HCT116 (cell line): Measurements from ENCODE around the gene ZNF160. TPM values are rescaled to one million over a fixed set of nuclear protein-coding genes. Genes with fewer than 3 reads are reported as not detected.

Experiments used
- ATAC-seq: fragments of 200-7000 bp; cut with Tn5 transposase; 2 replicates; pipeline ENCODE4 v1.9.1; 2020; ENCODE audit warnings: mild to moderate bottlenecking, moderate library complexity
- BruUV-seq: library from RNA; stranded (reverse); fragments of 400-500 nt; replicated peaks from 2 replicates; lab custom pipeline; 2021; lab: Mats Ljungman, UMichigan
- CTCF ChIA-PET: fragments of 300-600 bp; sonication (Branson Sonifier 250); formaldehyde crosslinking; loops from one replicate; lab custom pipeline; 2021; ENCODE audit warnings: antibody characterized with exemption; lab: Charles Lee
- POLR2A ChIA-PET: fragments of 300-600, 350-600 bp; sonication (Branson Sonifier 250); formaldehyde crosslinking; loops from one replicate; lab custom pipeline; 2021; ENCODE audit warnings: antibody characterized with exemption; lab: Charles Lee
- RAD21 ChIA-PET, 2 experiments: fragments of 300-600 bp; sonication (Branson Sonifier 250); formaldehyde crosslinking; loops; one replicate each; lab custom pipeline; 2023; ENCODE audit warnings: low total read pairs in 2 of 2; ENCODE audit not compliant: uncharacterized antibody in 2 of 2, unreplicated experiment in 2 of 2, low non-redundant PET in 1 of 2; lab: Charles Lee
- DNase-seq: peaks from one replicate; pipeline ENCODE4 v3.0.0-alpha.2; 2010; ENCODE audit warnings: low read depth, low spot score
- H2AFZ ChIP-seq: fragments of 200-600 bp; shearing (Covaris generic), sonication (generic); 2 replicates; pipeline ENCODE4 v1.6.1; 2017; ENCODE audit warnings: low read depth, mixed run types, mixed read lengths, antibody characterized with exemption, low read length; ENCODE audit not compliant: poor library complexity, severe bottlenecking
- H3K27ac ChIP-seq: 2 replicates; pipeline ENCODE4 v1.5.1; 2012; ENCODE audit warnings: low read depth, low read length
- H3K27me3 ChIP-seq: fragments of 200-600 bp; sonication (generic); 2 replicates; pipeline ENCODE4 v1.6.1; 2016; ENCODE audit warnings: mixed run types, low read length, mixed read lengths; ENCODE audit not compliant: insufficient read depth
- H3K36me3 ChIP-seq, 2 experiments: fragments of 200-500 bp in 1 of 2; fragments of 200-600 bp in 1 of 2; sonication (Bioruptor generic) in 1 of 2; sonication (generic) in 1 of 2; 2 replicates each; pipeline versions ENCODE4 v1.5.1 to v1.6.1; 2014 to 2016; ENCODE audit warnings: low read length in 2 of 2, inconsistent platforms in 1 of 2, mixed read lengths in 1 of 2, mixed run types in 1 of 2; ENCODE audit not compliant: insufficient read depth in 2 of 2, control insufficient read depth in 1 of 2
- H3K4me1 ChIP-seq, 2 experiments: fragments of 200-600 bp in 1 of 2; sonication (generic) in 1 of 2; 2 replicates each; pipeline versions ENCODE4 v1.5.1 to v1.6.1; 2012 to 2017; ENCODE audit warnings: low read length in 2 of 2, inconsistent platforms in 1 of 2, mild to moderate bottlenecking in 1 of 2, mixed read lengths in 1 of 2, mixed run types in 1 of 2, moderate library complexity in 1 of 2; ENCODE audit not compliant: insufficient read depth in 2 of 2, control insufficient read depth in 1 of 2
- H3K4me2 ChIP-seq: fragments of 200-600 bp; sonication (generic); 2 replicates; pipeline ENCODE4 v1.6.1; 2017; ENCODE audit warnings: mixed run types, low read length, mixed read lengths
- H3K4me3 ChIP-seq, 2 experiments: fragments of 200-600 bp in 1 of 2; sonication (generic) in 1 of 2; replicated peaks in 1 of 2; 2 replicates each; pipeline ENCODE4 v1.5.1; 2011 to 2016; ENCODE audit warnings: low read length in 2 of 2, control low read depth in 1 of 2, low read depth in 1 of 2, mild to moderate bottlenecking in 1 of 2, mixed read lengths in 1 of 2, mixed run types in 1 of 2
- H3K79me2 ChIP-seq: fragments of 200-600 bp; sonication (generic); 2 replicates; pipeline ENCODE4 v1.6.1; 2017; ENCODE audit warnings: mild to moderate bottlenecking, mixed run types, low read length, moderate library complexity, mixed read lengths; ENCODE audit not compliant: insufficient read depth
- H3K9ac ChIP-seq: fragments of 200-600 bp; sonication (generic); 2 replicates; pipeline ENCODE4 v1.6.1; 2016; ENCODE audit warnings: low read length, mixed read lengths
- H3K9me2 ChIP-seq: fragments of 200-600 bp; sonication (generic), shearing (Covaris generic); 2 replicates; pipeline ENCODE4 v1.6.1; 2017; ENCODE audit warnings: mixed run types, mild to moderate bottlenecking, moderate library complexity; ENCODE audit not compliant: insufficient read depth
- H3K9me3 ChIP-seq, 2 experiments: fragments of 200-500 bp in 1 of 2; fragments of 200-600 bp in 1 of 2; sonication (Bioruptor generic) in 1 of 2; sonication (generic) in 1 of 2; 2 replicates each; pipeline ENCODE4 v1.6.1; 2014 to 2017; ENCODE audit warnings: low read length in 2 of 2, mixed read lengths in 2 of 2, inconsistent platforms in 1 of 2, low read depth in 1 of 2, mild to moderate bottlenecking in 1 of 2, mixed run types in 1 of 2, moderate library complexity in 1 of 2; ENCODE audit not compliant: control insufficient read depth in 1 of 2, insufficient read depth in 1 of 2
- H4K20me1 ChIP-seq: fragments of 200-600 bp; sonication (generic), shearing (Covaris generic); 2 replicates; pipeline ENCODE4 v1.6.1; 2017; ENCODE audit warnings: mixed run types, mild to moderate bottlenecking, moderate library complexity; ENCODE audit not compliant: insufficient read depth
- CBX3 ChIP-seq: IDR thresholded peaks from 2 replicates; pipeline ENCODE4 v1.6.1; 2012; ENCODE audit warnings: low read depth
- CTCF ChIP-seq, 3 experiments: fragments of 200-600 bp in 1 of 3; sonication (generic) in 1 of 3; IDR thresholded peaks in 2 of 3; conservative IDR thresholded peaks in 1 of 3; 2 replicates each; pipeline ENCODE4 v1.5.1; 2012 to 2017; ENCODE audit warnings: low read depth in 2 of 3, low read length in 2 of 3, antibody characterized with exemption in 1 of 3, borderline replicate concordance in 1 of 3, control low read depth in 1 of 3, mild to moderate bottlenecking in 1 of 3, mixed read lengths in 1 of 3, mixed run types in 1 of 3, moderate library complexity in 1 of 3; ENCODE audit not compliant: insufficient read depth in 1 of 3
- EZH2phosphoT487 ChIP-seq: fragments of 200-600 bp; IDR thresholded peaks from 2 replicates; pipeline ENCODE4 v1.6.1; 2018; ENCODE audit warnings: antibody characterized with exemption, borderline replicate concordance
- FOSL1 ChIP-seq: IDR thresholded peaks from 2 replicates; pipeline ENCODE4 v1.6.1; 2012; ENCODE audit warnings: low read depth
- JUND ChIP-seq: IDR thresholded peaks from 2 replicates; pipeline ENCODE4 v1.6.1; 2012
- POLR2A ChIP-seq: IDR thresholded peaks from 2 replicates; pipeline ENCODE4 v1.7.0; 2011; ENCODE audit warnings: borderline replicate concordance; ENCODE audit not compliant: insufficient read depth, insufficient read length; ENCODE audit errors: extremely low read depth
- POLR2AphosphoS5 ChIP-seq: IDR thresholded peaks from 2 replicates; pipeline ENCODE4 v1.6.1; 2011; ENCODE audit warnings: mild to moderate bottlenecking, low read depth, low read length, moderate library complexity
- RAD21 ChIP-seq: IDR thresholded peaks from 2 replicates; pipeline ENCODE4 v1.6.1; 2012; ENCODE audit warnings: low read depth, mild to moderate bottlenecking
- SP1 ChIP-seq: IDR thresholded peaks from 2 replicates; pipeline ENCODE4 v1.6.1; 2012; ENCODE audit warnings: low read depth
- SRF ChIP-seq: IDR thresholded peaks from 2 replicates; pipeline ENCODE4 v1.6.1; 2012; ENCODE audit warnings: low read depth
- ZNF274 ChIP-seq: fragments of 200-500 bp; sonication (Bioruptor generic); IDR thresholded peaks from 2 replicates; pipeline ENCODE4 v1.6.1; 2014; ENCODE audit warnings: mild to moderate bottlenecking, low read depth, low read length, inconsistent platforms
- intact Hi-C: fragments of 100-400 bp; cut with micrococcal nuclease; formaldehyde crosslinking; loops from 2 replicates; pipeline ENCODE4 v1.10.0; 2022
- total RNA-seq: library from RNA; stranded (reverse); gene quantifications from one replicate; pipeline ENCODE4 v1.2.1, GENCODE V29; 2021; ENCODE audit not compliant: unreplicated experiment
- TF ChIP-seq, protein P1 (sequence below): IDR thresholded peaks from 2 replicates; pipeline ENCODE4 v1.6.1; 2012; ENCODE audit warnings: low read depth

ZNF160 gene
- total RNA-seq, 1 experiment from 2014 or later = 14.9 TPM

- H3K36me3 ChIP-seq = no peaks in the 10 kb centered on the region
- no peak overlapping the region for H3K27ac ChIP-seq
- no peaks in the 10 kb centered on the region for H3K9me2 ChIP-seq
- ATAC-seq = no peak
- H3K4me1 ChIP-seq = no peaks in the 10 kb centered on the region
- no peak overlapping the region for H3K9ac ChIP-seq
- H3K4me3 ChIP-seq = no peak overlapping the region
- intact Hi-C loops = loop anchor here (2.0 kb wide), 1 partner anchor 32 kb away; no protein-coding TSS in a partner anchor
- BruUV-seq = no TSS peak
- RAD21 ChIA-PET = no interaction called here
- no peak overlapping the region for H2AFZ ChIP-seq
- no peaks in the 10 kb centered on the region for H3K79me2 ChIP-seq
- TF ChIP-seq SP1 (no peak), POLR2AphosphoS5 (no peak), FOSL1 (no peak), ZNF274 (no peak), POLR2A (no peak), SRF (no peak), JUND (no peak), EZH2phosphoT487 (no peak), CBX3 (no peak), CTCF (IDR thresholded peaks at IDR 0.05 in 2 of 3, conservative IDR thresholded peaks at IDR 0.05 in 1 of 3; ENCODE audit: borderline replicate concordance in 1 of 3, insufficient read depth in 1 of 3, low read depth in 2 of 3, low read length in 2 of 3) (no peak), RAD21 (no peak)
- TF ChIP-seq, protein P1, sequence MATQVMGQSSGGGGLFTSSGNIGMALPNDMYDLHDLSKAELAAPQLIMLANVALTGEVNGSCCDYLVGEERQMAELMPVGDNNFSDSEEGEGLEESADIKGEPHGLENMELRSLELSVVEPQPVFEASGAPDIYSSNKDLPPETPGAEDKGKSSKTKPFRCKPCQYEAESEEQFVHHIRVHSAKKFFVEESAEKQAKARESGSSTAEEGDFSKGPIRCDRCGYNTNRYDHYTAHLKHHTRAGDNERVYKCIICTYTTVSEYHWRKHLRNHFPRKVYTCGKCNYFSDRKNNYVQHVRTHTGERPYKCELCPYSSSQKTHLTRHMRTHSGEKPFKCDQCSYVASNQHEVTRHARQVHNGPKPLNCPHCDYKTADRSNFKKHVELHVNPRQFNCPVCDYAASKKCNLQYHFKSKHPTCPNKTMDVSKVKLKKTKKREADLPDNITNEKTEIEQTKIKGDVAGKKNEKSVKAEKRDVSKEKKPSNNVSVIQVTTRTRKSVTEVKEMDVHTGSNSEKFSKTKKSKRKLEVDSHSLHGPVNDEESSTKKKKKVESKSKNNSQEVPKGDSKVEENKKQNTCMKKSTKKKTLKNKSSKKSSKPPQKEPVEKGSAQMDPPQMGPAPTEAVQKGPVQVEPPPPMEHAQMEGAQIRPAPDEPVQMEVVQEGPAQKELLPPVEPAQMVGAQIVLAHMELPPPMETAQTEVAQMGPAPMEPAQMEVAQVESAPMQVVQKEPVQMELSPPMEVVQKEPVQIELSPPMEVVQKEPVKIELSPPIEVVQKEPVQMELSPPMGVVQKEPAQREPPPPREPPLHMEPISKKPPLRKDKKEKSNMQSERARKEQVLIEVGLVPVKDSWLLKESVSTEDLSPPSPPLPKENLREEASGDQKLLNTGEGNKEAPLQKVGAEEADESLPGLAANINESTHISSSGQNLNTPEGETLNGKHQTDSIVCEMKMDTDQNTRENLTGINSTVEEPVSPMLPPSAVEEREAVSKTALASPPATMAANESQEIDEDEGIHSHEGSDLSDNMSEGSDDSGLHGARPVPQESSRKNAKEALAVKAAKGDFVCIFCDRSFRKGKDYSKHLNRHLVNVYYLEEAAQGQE = no peak
- TF ChIP-seq, all 23 proteins: peak for 0
- POLR2A ChIA-PET = no interaction called here
- no peak overlapping the region for H3K4me2 ChIP-seq
- CTCF ChIA-PET = no interaction called here
- H3K9me3 ChIP-seq = no peaks in the 10 kb centered on the region; a peak in 3 of 4 replicates
- DNase-seq = no peak
- no peaks in the 10 kb centered on the region for H3K27me3 ChIP-seq
- H4K20me1 ChIP-seq = no peaks in the 10 kb centered on the region
Measured at GRCh38 chr19:53131085-53131590, 27.9 kb upstream of the ZNF160 start.
